Astrocyte of the cerebellum (primary cell): ENCODE results near the gene TNP2.

Experiments used
- DNase-seq: peaks from one replicate; pipeline ENCODE4 v3.0.0-alpha.2; 2011; ENCODE audit warnings: low read depth
- H3K4me3 ChIP-seq: 2 replicates; pipeline ENCODE4 v1.5.1; 2011; ENCODE audit warnings: mild to moderate bottlenecking, low read depth, low read length, moderate library complexity
- CTCF ChIP-seq: IDR thresholded peaks from 2 replicates; pipeline ENCODE4 v1.5.1; 2012; ENCODE audit warnings: low read length, low read depth, moderate library complexity, mild to moderate bottlenecking; ENCODE audit errors: missing control alignments
- in situ Hi-C: cut with HindIII; loops from 2 replicates; pipeline ENCODE4 v1.10.0; 2017; ENCODE audit warnings: low sequenced_read_pairs

The TNP2 gene

GRCh38 chr16:11260596-11260966, 8.5 kb downstream of the TNP2 start:
- no peak for TF ChIP-seq CTCF
- in situ Hi-C loops: no loop called here
- H3K4me3 ChIP-seq: no peak overlapping the region
- no peak for DNase-seq

GRCh38 chr16:11259655-11260595, 9.2 kb downstream of the TNP2 start:
- in situ Hi-C loops: no loop called here
- no peak for TF ChIP-seq CTCF
- DNase-seq: no peak
- no peak overlapping the region for H3K4me3 ChIP-seq

- H3K4me3 ChIP-seq: no peak overlapping the region
- in situ Hi-C loops: no loop called here
- no peak for DNase-seq
- no peak for TF ChIP-seq CTCF
These were observed 10.3 kb downstream of the TNP2 start for GRCh38 chr16:11258553-11259492.

- H3K4me3 ChIP-seq: peak overlapping the region; percentile 74
- TF ChIP-seq CTCF: peak; percentile 88
- DNase-seq: peak; percentile 59
- in situ Hi-C loops: no loop called here
These were observed 11.8 kb downstream of the TNP2 start for GRCh38 chr16:11257131-11257938.

GRCh38 chr16:11256661-11257130, 12.4 kb downstream of the TNP2 start:
- TF ChIP-seq CTCF: no peak
- peak overlapping the region; percentile 74 for H3K4me3 ChIP-seq
- no peak for DNase-seq
- in situ Hi-C loops: no loop called here
